Ovary (tissue), 3 donors: ENCODE measurements around the gene EWSR1.

Source experiments
- CTCF ChIP-seq, 3 donors: fragments of 450-650 bp in 2 of 3; fragments of 200-600 bp in 1 of 3; IDR thresholded peaks; one replicate each; pipeline versions ENCODE4 v1.5.1 to v1.8.0; 2016 to 2022; ENCODE audit warnings: antibody characterized with exemption in 3 of 3, mild to moderate bottlenecking in 1 of 3
- POLR2A ChIP-seq: fragments of 450-650 bp; IDR thresholded peaks from one replicate; pipeline ENCODE4 v1.6.1; 2017; ENCODE audit warnings: antibody characterized with exemption, mild to moderate bottlenecking, moderate library complexity
- donor health status: DM: no; HTN: no; CAD: no.

- TF ChIP-seq CTCF (IDR thresholded peaks at IDR 0.05): no peak
- no peak for TF ChIP-seq POLR2A
Measured at GRCh38 chr22:29330291-29330690, 62.2 kb downstream of the EWSR1 start.
